HepG2 (cell line): ENCODE measurements around the gene PCDHA7. TPM values are rescaled to one million over a fixed set of nuclear protein-coding genes. Genes with fewer than 3 reads are reported as not detected.
A peak's percentile ranks its signal among the peaks of the same experiment; 100 is the strongest.

Source experiments
- ATAC-seq: fragments of 200-7000 bp; cut with Tn5 transposase; 3 replicates; pipeline ENCODE4 v1.9.1; 2020; ENCODE audit warnings: mild to moderate bottlenecking, moderate library complexity
- BruUV-seq: library from RNA; stranded (reverse); fragments of 400-500 nt; replicated peaks from 2 replicates; lab custom pipeline; 2021; lab: Mats Ljungman, UMichigan
- CTCF ChIA-PET: fragments of 300-600 bp; formaldehyde crosslinking; extraction: SDS; loops from one replicate; lab custom pipeline; 2021; ENCODE audit warnings: low total read pairs, inconsistent platforms, low intra/inter-chr PET ratio; lab: Yijun Ruan, JAX
- POLR2A ChIA-PET: fragments of 350-600 bp; sonication (Branson Sonifier 250); formaldehyde crosslinking; loops from one replicate; lab custom pipeline; 2020; ENCODE audit warnings: antibody characterized with exemption, inconsistent platforms; lab: Yijun Ruan, JAX
- DNase-seq: peaks from one replicate; pipeline ENCODE4 v3.0.0-alpha.2; 2015; ENCODE audit warnings: low spot score
- FAIRE-seq: peaks from 3 replicates; lab custom pipeline; 2011; peaks lifted over from hg19 to GRCh38; lab: Jason Lieb, UNC
- H2AFZ ChIP-seq: one replicate; pipeline ENCODE4 v1.6.1; 2011; ENCODE audit warnings: low read length, inconsistent platforms
- H3K27ac ChIP-seq: fragments of 300-600 bp; 3 replicates; pipeline ENCODE4 v1.8.0; 2011; ENCODE audit warnings: mixed run types, mild to moderate bottlenecking, mixed read lengths, low read length, inconsistent platforms; ENCODE audit not compliant: insufficient read depth; ENCODE audit errors: extremely low read length
- H3K27me3 ChIP-seq, 2 experiments: fragments of 200-600 bp in 1 of 2; 2 replicates in 1 of 2; 3 replicates in 1 of 2; pipeline versions ENCODE4 v1.6.0 to v1.8.0; 2011; ENCODE audit warnings: low read length in 2 of 2, mild to moderate bottlenecking in 2 of 2, moderate library complexity in 2 of 2, inconsistent platforms in 1 of 2; ENCODE audit not compliant: insufficient read depth in 2 of 2, control insufficient read depth in 1 of 2
- H3K36me3 ChIP-seq, 2 experiments: fragments of 200-600 bp in 1 of 2; replicated peaks in 1 of 2; 2 replicates in 1 of 2; 3 replicates in 1 of 2; pipeline versions ENCODE4 v1.5.1 to v1.8.0; 2011; ENCODE audit warnings: low read length in 2 of 2, inconsistent platforms in 1 of 2; ENCODE audit not compliant: insufficient read depth in 2 of 2, control insufficient read depth in 1 of 2
- H3K4me1 ChIP-seq: 2 replicates; pipeline ENCODE4 v1.5.1; 2012; ENCODE audit warnings: low read length, inconsistent platforms; ENCODE audit not compliant: insufficient read depth
- H3K4me2 ChIP-seq: 2 replicates; pipeline ENCODE4 v1.6.0; 2011; ENCODE audit warnings: low read depth, low read length, inconsistent platforms
- H3K4me3 ChIP-seq, 3 experiments: fragments of 200-600 bp in 1 of 3; sonication (generic), shearing (Covaris generic) in 1 of 3; replicated peaks in 1 of 3; 2 replicates each; pipeline ENCODE4 v1.5.1; 2011 to 2016; ENCODE audit warnings: low read length in 3 of 3, inconsistent platforms in 2 of 3, low read depth in 2 of 3, mild to moderate bottlenecking in 2 of 3, control low read depth in 1 of 3, mixed read lengths in 1 of 3; ENCODE audit not compliant: insufficient read depth in 1 of 3
- H3K79me2 ChIP-seq: one replicate; pipeline ENCODE4 v1.6.1; 2011; ENCODE audit warnings: low read length, inconsistent platforms; ENCODE audit not compliant: insufficient read depth
- H3K9ac ChIP-seq: 2 replicates; pipeline ENCODE4 v1.6.0; 2011; ENCODE audit warnings: mild to moderate bottlenecking, low read depth, low read length, inconsistent platforms; ENCODE audit not compliant: insufficient read depth
- H3K9me3 ChIP-seq: 2 replicates; pipeline ENCODE4 v1.5.1; 2012; ENCODE audit warnings: mild to moderate bottlenecking, low read length
- H4K20me1 ChIP-seq: 2 replicates; pipeline ENCODE4 v1.6.0; 2011; ENCODE audit warnings: inconsistent platforms, mild to moderate bottlenecking, low read length, moderate library complexity; ENCODE audit not compliant: insufficient read depth
- HMG20A ChIP-seq: IDR thresholded peaks from 2 replicates; pipeline ENCODE4 v1.6.1; 2016; ENCODE audit warnings: borderline replicate concordance
- MIER2 ChIP-seq: IDR thresholded peaks from 2 replicates; pipeline ENCODE4 v1.6.1; 2016; ENCODE audit warnings: missing biosample characterization, missing genetic modification reagents
- RARG ChIP-seq: sonication (generic); formaldehyde crosslinking; IDR thresholded peaks from 2 replicates; pipeline ENCODE4 v1.4.0; 2020; ENCODE audit warnings: low read depth, mild to moderate bottlenecking, missing genetic modification reagents
- TEAD3 ChIP-seq: optimal IDR thresholded peaks from 2 replicates; pipeline ENCODE3; 2016; ENCODE audit warnings: borderline replicate concordance
- TOPORS ChIP-seq: sonication (generic); formaldehyde crosslinking; IDR thresholded peaks from 2 replicates; pipeline ENCODE4 v1.8.0; 2023; ENCODE audit warnings: mild to moderate bottlenecking, missing genetic modification reagents
- ZIK1 ChIP-seq: sonication (generic); formaldehyde crosslinking; IDR thresholded peaks from 2 replicates; pipeline ENCODE4 v1.5.0; 2020; ENCODE audit warnings: mild to moderate bottlenecking, low read depth, missing genetic modification reagents, borderline replicate concordance
- ZNF614 ChIP-seq: IDR thresholded peaks from 2 replicates; pipeline ENCODE4 v1.6.1; 2018; ENCODE audit warnings: missing biosample characterization, missing genetic modification reagents, inconsistent platforms, borderline replicate concordance
- ZNF83 ChIP-seq: sonication (generic); formaldehyde crosslinking; IDR thresholded peaks from 2 replicates; pipeline ENCODE4 v1.4.0; 2020; ENCODE audit warnings: missing genetic modification reagents, mild to moderate bottlenecking, borderline replicate concordance
- ZSCAN21 ChIP-seq: sonication (generic); formaldehyde crosslinking; IDR thresholded peaks from 2 replicates; pipeline ENCODE4 v1.8.0; 2022; ENCODE audit warnings: mild to moderate bottlenecking, missing genetic modification reagents, moderate library complexity, borderline replicate concordance
- WGBS: methylation state at CpG from one replicate; pipeline ENCODE4 v1.1.6; 2017; ENCODE audit warnings: low lambda C conversion rate; 5-methylcytosine and 5-hydroxymethylcytosine counted together
- in situ Hi-C: cut with HindIII; loops from 2 replicates; pipeline ENCODE4 v1.10.0; 2017; ENCODE audit warnings: low pct_unique_long_range_greater_than_20kb; ENCODE audit not compliant: extremely low pct_ligation_motif_present
- intact Hi-C: fragments of 100-400 bp; cut with micrococcal nuclease; formaldehyde crosslinking; loops from one replicate; pipeline ENCODE4 v1.10.0; 2022; ENCODE audit not compliant: unreplicated experiment
- polyA plus RNA-seq, 8 experiments: library from polyadenylated mRNA; depleted of rRNA in 3 of 8; stranded (reverse) in 7 of 8; unstranded in 1 of 8; fragments of >200 nt; fragmentation: Illumina TruSeq in 4 of 8; extraction: Trizol in 4 of 8; gene quantifications; 2 replicates each; pipeline versions ENCODE4 v1.2.1 to v1.2.3, GENCODE V29; 2011 to 2016; ENCODE audit warnings: low read depth in 4 of 8, missing spikeins in 1 of 8, mixed read lengths in 1 of 8; ENCODE audit not compliant: insufficient read depth in 1 of 8
- total RNA-seq, 5 experiments: library from RNA; depleted of rRNA; stranded (reverse); fragments of >200 nt; fragmentation: Illumina TruSeq; extraction: Trizol; gene quantifications; 2 replicates each; pipeline ENCODE4 v1.2.3, GENCODE V29; 2016; ENCODE audit warnings: low read depth in 1 of 5
- TF ChIP-seq, protein P1 (sequence below): sonication (generic); formaldehyde crosslinking; IDR thresholded peaks from 2 replicates; pipeline ENCODE4 v1.8.0; 2022; ENCODE audit warnings: low read depth, missing genetic modification reagents
- TF ChIP-seq, protein P2 (sequence below): sonication (generic); formaldehyde crosslinking; IDR thresholded peaks from 2 replicates; pipeline ENCODE4 v1.5.1; 2020; ENCODE audit warnings: missing genetic modification reagents, mild to moderate bottlenecking, borderline replicate concordance
- TF ChIP-seq, protein P3 (sequence below): sonication (generic); formaldehyde crosslinking; IDR thresholded peaks from 2 replicates; pipeline ENCODE4 v1.5.1; 2020; ENCODE audit warnings: missing genetic modification reagents, mild to moderate bottlenecking, borderline replicate concordance

PCDHA7 gene
- total and polyA plus RNA-seq, 2 of the 13 experiments (the other 11 are each of a cell fraction or from before 2014, with no cell fraction given): 0.49 to 0.53 TPM

GRCh38 chr5:140868721-140869554 lies 34.9 kb downstream of the PCDHA7 start, which contains the start of gene PCDHA11 (continued):
- TF ChIP-seq, protein P1, sequence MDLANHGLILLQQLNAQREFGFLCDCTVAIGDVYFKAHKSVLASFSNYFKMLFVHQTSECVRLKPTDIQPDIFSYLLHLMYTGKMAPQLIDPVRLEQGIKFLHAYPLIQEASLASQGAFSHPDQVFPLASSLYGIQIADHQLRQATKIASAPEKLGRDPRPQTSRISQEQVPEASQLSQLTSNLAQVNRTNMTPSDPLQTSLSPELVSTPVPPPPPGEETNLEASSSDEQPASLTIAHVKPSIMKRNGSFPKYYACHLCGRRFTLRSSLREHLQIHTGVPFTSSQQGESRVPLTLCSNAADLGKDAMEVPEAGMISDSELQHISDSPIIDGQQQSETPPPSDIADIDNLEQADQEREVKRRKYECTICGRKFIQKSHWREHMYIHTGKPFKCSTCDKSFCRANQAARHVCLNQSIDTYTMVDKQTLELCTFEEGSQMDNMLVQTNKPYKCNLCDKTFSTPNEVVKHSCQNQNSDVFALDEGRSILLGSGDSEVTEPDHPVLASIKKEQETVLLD (CRISPR knock-in tag): no peak

DNA sequence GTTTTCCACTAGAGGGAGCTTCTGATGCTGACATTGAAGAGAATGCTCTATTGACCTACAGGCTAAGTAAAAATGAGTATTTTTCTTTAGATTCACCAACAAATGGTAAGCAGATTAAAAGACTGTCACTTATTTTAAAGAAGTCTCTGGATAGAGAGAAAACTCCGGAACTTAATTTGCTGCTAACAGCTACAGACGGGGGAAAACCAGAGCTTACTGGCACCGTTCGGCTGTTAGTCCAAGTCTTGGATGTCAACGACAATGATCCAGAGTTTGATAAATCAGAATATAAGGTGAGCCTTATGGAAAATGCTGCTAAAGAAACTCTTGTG lies 35.5 kb downstream of the PCDHA7 start:
- CTCF ChIA-PET: interaction anchor here (2.6 kb wide), 1 partner anchor 171 kb away, joined by 34 read pairs; no protein-coding TSS in a partner anchor
- no peak overlapping the region for H3K27ac ChIP-seq
- no peaks in the 10 kb centered on the region for H3K4me1 ChIP-seq
- in situ Hi-C loops (loop anchor here (5.0 kb wide), 1 partner anchor 173 kb away; no protein-coding TSS in a partner anchor), intact Hi-C loops (loop anchor here (2.0 kb wide), 1 partner anchor 29 kb away; the partner anchor contains the start of gene PCDHA8)
- no peaks in the 10 kb centered on the region for H3K79me2 ChIP-seq
- TF ChIP-seq RARG (CRISPR knock-in tag): no peak
- TF ChIP-seq ZNF83 (CRISPR knock-in tag): no peak
- TF ChIP-seq, protein P2, sequence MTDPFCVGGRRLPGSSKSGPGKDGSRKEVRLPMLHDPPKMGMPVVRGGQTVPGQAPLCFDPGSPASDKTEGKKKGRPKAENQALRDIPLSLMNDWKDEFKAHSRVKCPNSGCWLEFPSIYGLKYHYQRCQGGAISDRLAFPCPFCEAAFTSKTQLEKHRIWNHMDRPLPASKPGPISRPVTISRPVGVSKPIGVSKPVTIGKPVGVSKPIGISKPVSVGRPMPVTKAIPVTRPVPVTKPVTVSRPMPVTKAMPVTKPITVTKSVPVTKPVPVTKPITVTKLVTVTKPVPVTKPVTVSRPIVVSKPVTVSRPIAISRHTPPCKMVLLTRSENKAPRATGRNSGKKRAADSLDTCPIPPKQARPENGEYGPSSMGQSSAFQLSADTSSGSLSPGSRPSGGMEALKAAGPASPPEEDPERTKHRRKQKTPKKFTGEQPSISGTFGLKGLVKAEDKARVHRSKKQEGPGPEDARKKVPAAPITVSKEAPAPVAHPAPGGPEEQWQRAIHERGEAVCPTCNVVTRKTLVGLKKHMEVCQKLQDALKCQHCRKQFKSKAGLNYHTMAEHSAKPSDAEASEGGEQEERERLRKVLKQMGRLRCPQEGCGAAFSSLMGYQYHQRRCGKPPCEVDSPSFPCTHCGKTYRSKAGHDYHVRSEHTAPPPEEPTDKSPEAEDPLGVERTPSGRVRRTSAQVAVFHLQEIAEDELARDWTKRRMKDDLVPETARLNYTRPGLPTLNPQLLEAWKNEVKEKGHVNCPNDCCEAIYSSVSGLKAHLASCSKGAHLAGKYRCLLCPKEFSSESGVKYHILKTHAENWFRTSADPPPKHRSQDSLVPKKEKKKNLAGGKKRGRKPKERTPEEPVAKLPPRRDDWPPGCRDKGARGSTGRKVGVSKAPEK (CRISPR knock-in tag): no peak
- TF ChIP-seq HMG20A (CRISPR knock-in tag): no peak
- TF ChIP-seq ZNF614 (CRISPR knock-in tag): no peak
- 0 out of 2 replicates have a peak, but pooled peaks have one; percentile 31 for TF ChIP-seq MIER2 (CRISPR knock-in tag)
- TF ChIP-seq ZIK1: no peak
- TF ChIP-seq TOPORS (CRISPR knock-in tag): no peak
- no peak for TF ChIP-seq ZSCAN21
- TF ChIP-seq, protein P3, sequence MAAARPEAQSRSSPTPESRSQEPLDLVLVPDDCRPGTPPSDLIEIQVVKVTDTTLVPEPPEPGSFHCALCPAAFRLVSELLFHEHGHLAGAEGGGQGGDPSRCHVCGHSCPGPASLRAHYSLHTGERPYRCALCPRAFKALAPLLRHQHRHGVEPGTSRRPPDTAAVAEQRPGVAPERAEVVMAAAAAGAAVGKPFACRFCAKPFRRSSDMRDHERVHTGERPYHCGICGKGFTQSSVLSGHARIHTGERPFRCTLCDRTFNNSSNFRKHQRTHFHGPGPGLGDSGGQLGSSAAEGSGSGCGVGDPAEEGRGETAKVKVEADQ (CRISPR knock-in tag): no peak
- peak; percentile 21 for TF ChIP-seq TEAD3 (CRISPR knock-in tag)
- no peaks in the 10 kb centered on the region for H3K27me3 ChIP-seq
- H3K36me3 ChIP-seq: no peaks in the 10 kb centered on the region
- DNase-seq (no peak), FAIRE-seq (no peak), ATAC-seq (no peak)
- H3K4me2 ChIP-seq: no peak overlapping the region
- no peak overlapping the region for H2AFZ ChIP-seq
- WGBS: 68% methylated on average over 5 of the region's 5 CpGs
- POLR2A ChIA-PET: no interaction called here
- BruUV-seq: no TSS peak
- 0 out of 6 replicates have a peak overlapping the region, but pooled peaks of 1 of the 3 experiments have one; percentile 28 for H3K4me3 ChIP-seq
- H3K9me3 ChIP-seq: no peaks in the 10 kb centered on the region
- H4K20me1 ChIP-seq: no peaks in the 10 kb centered on the region
- H3K9ac ChIP-seq: no peak overlapping the region
